ENCODE results near the gene HEPN1.

Gene HEPN1

GRCh38 chr11:124918950-124919349 lies at the start of gene HEPN1:
TSS of gene HEPN1 (plus strand) at chr11:124919250.
- no peak for FAIRE-seq
- DNase-seq (ENCODE audit: low spot score), result no peak

- FAIRE-seq (no peak), DNase-seq (ENCODE audit: low spot score) (no peak)
Measured at GRCh38 chr11:124869331-124869730, 49.7 kb upstream of the HEPN1 start.

- FAIRE-seq (no peak), DNase-seq (ENCODE audit: low spot score) (no peak)
Measured at GRCh38 chr11:124869856-124870387, 49.1 kb upstream of the HEPN1 start.

GRCh38 chr11:124870430-124870829 lies 48.6 kb upstream of the HEPN1 start:
- FAIRE-seq (no peak), DNase-seq (ENCODE audit: low spot score) (no peak)

GRCh38 chr11:124872280-124872679 lies 46.8 kb upstream of the HEPN1 start:
- DNase-seq (ENCODE audit: low spot score), result no peak
- FAIRE-seq, result no peak

- FAIRE-seq, result no peak
- DNase-seq (ENCODE audit: low spot score), result no peak
Measured at GRCh38 chr11:124872741-124873140, 46.3 kb upstream of the HEPN1 start.

- DNase-seq (ENCODE audit: low spot score) (no peak), FAIRE-seq (no peak)
Measured at GRCh38 chr11:124873951-124874350, 45.1 kb upstream of the HEPN1 start.

GRCh38 chr11:124874571-124875255 lies 44.3 kb upstream of the HEPN1 start:
- DNase-seq (ENCODE audit: low spot score) (no peak), FAIRE-seq (no peak)

GRCh38 chr11:124875401-124875800 lies 43.6 kb upstream of the HEPN1 start:
- FAIRE-seq (no peak), DNase-seq (ENCODE audit: low spot score) (no peak)

- DNase-seq (ENCODE audit: low spot score) (peak; percentile 41), FAIRE-seq (no peak)
Measured at GRCh38 chr11:124875943-124876817, 42.9 kb upstream of the HEPN1 start.

GRCh38 chr11:124876818-124877630 lies 42.0 kb upstream of the HEPN1 start:
- DNase-seq (ENCODE audit: low spot score) (no peak), FAIRE-seq (no peak)

- no peak for FAIRE-seq
Measured at GRCh38 chr11:124877631-124877909, 41.5 kb upstream of the HEPN1 start.

GRCh38 chr11:124877910-124878758 lies 40.9 kb upstream of the HEPN1 start:
- DNase-seq (ENCODE audit: low spot score) (no peak), FAIRE-seq (no peak)

More at GRCh38 chr11:124877631-124877909, 41.5 kb upstream of the HEPN1 start:
- no peak for DNase-seq (ENCODE audit: low spot score)

GRCh38 chr11:124878759-124879492 lies 40.1 kb upstream of the HEPN1 start:
- FAIRE-seq, result no peak
- DNase-seq (ENCODE audit: low spot score), result no peak

- FAIRE-seq (no peak), DNase-seq (ENCODE audit: low spot score) (no peak)
Measured at GRCh38 chr11:124879493-124880289, 39.4 kb upstream of the HEPN1 start.

GRCh38 chr11:124880290-124880611 lies 38.8 kb upstream of the HEPN1 start:
- no peak for DNase-seq (ENCODE audit: low spot score)
- FAIRE-seq, result no peak

- FAIRE-seq, result no peak
- DNase-seq (ENCODE audit: low spot score), result no peak
Measured at GRCh38 chr11:124880958-124881357, 38.1 kb upstream of the HEPN1 start.

GRCh38 chr11:124882339-124883071 lies 36.5 kb upstream of the HEPN1 start:
- FAIRE-seq (no peak), DNase-seq (ENCODE audit: low spot score) (no peak)

- DNase-seq (ENCODE audit: low spot score) (no peak), FAIRE-seq (no peak)
Measured at GRCh38 chr11:124884340-124884739, 34.7 kb upstream of the HEPN1 start.

Data from RCC 7860 (cell line).